Measurements from ENCODE around the gene RET.

Gene RET

DNA sequence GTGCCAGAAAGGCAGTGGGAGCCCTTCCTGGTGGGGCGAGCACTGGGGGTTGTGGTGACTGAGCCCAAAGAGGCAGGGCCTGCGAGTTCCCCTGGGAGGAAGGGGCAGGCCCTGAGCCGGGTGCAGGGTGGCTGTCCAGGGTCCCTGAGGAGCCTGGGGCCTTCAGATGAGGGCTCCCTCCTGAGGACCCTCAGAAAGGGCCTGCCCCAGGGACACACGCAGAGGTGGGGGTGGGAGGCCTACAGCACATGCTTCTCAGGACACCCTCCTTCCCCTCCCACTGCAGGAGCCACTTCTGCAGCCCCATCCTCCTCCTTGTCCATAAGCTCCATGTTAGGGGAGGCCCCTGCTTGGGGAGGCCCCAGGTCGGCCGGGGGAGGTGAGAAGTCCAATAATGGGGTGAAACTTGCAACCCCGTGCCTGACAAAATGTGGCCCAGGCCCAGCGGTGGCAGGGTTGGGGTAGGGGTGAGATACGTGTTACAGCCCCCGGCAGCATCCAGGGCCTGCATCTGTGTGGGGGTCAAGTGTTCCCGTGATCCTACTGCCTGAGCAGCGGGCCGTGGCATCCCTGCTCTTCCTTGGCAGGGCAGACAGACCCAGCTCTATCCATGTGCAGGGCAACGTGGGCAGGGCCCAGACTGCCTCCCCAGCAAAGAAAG lies 31.8 kb upstream of the RET start:
- DNase-seq (ENCODE audit: low spot score), result no peak

DNA sequence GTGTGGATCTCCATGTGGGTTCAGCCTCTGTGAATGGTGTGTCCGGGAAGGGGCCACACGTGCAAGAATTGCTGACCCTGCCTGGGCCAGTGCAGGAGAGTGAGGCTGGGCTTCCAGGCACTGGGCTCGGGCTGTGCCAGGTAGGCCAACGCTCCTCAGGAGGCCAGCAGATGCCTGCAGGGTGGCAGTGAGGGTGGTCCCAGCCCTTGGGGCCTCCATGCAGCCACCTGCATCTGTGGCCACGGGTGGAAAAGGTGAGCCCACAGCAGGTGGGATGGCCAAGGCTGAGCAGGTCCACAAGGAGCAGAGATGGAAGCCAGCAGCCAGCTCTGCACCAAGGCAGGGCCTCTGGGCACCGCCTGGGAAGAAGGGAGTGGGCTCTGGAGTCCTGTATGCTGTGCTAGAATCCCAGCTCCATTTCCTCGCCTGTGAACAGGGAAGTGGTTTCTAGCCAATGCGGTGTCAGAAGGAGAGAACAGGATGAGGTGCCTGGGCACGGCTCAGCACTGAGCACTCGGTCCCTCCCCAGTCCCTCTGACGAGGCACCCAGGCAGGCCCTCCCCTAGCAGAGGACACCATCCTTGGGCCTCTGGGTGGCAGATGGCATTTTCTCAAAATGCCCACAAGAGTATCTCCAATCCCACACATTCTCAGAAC lies 31.1 kb upstream of the RET start:
- no peak for DNase-seq (ENCODE audit: low spot score)

DNA sequence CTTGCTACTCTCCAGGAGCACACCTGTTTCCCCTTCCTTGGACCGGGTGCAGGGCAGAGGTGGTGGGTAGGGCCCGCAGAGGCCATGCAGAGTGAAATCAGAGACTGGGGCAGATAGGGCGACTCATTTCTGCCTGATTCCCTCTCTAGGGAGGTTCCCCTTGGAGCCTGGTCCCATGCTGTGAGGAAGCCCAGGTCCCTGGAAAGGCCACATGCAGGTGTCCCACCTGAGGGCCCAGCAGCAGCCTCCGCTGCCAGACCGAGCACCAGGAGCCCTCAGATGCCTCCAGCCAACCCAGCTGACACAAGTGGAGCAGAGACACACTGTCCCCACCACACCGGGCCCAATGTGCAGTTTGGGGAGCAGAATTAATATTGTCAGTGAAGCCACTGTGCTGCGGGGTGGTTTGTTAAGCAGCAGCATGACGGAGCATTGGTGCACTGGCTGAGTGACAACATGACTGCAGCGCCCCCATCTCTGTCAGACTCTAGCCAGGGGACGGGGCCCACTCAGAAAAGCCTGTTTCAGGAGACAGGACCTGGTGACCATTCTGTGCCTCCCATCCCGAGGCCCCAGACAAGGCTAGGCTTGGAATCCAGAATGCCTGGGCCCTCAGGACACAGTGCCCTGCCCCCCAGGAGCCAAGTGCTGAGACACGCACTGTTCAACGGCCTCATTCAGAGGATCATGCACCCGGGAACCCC lies 30.4 kb upstream of the RET start:
- no peak for DNase-seq (ENCODE audit: low spot score)

DNA sequence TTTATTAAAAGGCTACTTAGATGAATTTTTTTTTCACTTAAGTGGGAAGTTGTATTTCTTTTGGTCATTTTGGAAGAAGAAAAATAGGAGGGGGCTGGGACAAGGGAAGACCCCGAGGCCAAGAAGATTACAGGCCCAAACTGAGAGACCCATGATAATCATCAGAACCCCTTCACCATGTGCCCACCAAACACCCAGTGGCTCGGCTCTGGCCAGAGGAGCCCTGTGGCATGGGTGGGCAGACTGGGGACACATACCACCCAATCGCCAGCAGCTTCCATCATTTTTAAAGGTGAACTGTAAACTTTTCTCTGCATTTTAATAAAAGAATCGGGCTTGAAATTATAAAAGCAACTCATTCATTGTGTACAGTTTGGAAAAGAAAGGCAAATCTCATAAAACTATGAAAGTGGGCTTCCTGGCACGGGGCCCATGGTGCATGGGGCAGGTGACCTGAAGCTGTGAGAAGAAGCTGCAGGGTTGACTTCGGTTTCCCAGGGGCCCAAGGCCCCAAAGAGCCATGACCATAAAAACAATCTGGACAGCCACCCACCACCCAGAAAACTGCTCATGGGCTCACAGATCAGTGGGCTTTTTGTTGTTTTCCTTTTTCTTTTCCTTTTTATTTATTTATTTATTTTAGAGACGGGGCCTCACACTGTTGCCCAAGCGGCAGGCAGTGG lies 29.4 kb upstream of the RET start:
- DNase-seq (ENCODE audit: low spot score), result no peak

DNA sequence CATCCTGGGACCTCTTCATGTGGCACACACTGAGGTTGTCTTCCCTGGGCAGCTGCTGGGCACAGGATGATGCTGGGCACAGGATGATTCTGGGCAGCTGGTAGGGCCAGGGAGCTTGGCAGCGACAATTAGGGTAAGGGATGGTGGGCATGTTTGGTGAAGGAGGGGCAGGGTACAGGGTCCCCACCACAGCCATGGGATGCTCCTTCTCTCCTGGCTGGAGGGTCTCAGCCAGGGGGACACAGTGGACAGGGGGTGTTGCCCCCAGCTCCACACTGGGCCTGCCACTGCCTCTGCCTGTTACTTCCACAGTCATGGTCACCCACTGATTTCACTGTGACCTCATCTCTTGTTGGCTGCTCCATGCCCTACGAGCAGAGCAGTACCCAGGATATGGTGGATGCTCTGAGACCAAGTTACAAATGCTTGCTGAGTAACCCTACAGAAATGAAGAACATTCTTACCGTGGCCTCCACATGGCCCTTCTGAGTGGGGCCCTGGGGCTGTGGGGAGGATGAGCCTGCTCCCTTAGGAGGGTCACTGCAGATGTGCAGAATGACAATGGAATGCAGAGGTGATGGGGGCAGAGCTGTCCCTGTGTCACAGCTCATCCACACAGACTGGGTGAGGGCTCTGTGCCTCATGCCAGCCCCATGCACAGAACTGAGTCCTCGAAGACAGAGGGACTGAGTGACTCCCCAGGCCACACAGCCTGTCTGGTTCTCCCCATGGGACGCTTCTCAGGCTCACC lies 28.4 kb upstream of the RET start:
- no peak for DNase-seq (ENCODE audit: low spot score)

DNA sequence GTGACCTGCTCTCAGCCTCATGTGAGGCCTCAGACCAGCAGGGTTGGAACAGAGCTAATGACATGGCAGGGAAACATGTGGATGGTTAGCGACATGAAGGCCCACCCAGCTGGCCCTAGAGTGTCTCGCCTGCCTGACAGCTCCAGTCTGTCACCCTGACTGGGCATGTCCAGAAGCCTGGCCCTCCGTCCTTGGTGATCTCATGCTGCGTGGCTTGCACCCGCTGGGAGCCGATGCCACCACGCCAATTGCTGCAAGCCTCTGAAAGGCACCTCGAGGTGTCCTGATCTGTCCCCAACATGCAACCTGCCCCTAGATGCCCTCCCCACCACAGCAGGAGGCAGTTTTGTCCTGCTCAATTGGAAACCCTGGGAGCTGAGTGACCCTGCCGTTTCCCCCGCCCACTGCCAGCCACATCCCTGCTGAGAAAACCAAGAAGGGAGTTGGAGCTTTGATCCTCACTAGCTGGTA lies 27.8 kb upstream of the RET start:
- DNase-seq (ENCODE audit: low spot score), result no peak

DNA sequence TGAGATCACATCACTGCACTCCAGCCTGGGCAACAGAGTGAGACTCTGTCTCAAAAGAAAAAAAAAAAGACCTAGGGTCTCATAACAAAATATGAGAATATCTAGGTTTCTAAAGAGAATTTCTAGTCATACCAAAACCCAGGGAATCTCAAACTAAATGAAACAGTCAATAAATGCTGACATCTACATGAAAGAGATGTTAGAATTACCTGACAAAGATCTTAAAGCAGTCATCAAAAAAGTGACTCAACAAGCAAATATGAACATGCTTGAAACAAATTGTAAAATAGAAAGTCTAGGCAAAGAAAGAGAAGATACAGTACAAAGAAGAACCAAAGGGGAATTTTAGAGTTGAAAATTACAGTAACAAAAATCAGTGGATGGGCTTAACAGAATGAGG lies 26.9 kb upstream of the RET start:
- no peak for DNase-seq (ENCODE audit: low spot score)

DNA sequence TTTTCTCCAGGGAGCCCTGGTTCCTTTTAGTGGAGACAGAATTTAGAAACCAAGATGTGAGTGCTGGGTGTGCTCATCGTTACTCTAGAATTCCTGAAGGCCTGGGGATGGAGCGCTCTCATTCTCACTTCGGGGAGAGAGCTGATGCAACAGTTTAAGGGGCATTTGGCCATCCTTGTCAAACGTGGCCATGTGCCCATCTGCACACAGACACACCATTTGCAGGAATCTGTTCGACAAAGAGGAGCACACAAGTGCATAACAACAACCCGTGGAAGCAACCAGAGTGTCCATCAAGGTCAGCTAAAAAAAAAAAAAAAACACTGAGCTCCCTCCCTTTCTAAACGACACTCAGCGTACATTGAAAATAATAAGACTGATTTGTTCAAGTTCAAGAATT lies 23.0 kb upstream of the RET start:
- DNase-seq (ENCODE audit: low spot score), result no peak

DNA sequence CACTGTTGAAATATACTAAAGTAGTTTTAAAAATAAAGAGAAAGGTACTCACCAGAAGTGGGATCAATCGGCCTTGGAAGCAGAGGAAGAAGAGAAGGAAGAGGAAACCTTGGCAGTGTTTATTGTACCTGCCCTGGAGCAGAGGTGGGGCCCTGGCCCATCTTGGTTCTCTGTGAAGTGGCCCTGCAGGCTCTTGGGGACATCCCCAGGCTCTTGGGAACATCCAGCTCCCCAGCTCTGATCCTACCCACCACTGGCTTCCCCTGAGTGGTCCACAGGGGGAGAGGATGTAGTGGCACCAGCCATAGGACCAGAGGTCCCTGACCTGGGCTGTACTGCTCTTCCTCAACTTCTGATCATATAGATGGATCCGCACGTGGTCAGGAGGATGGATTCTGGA lies 22.3 kb upstream of the RET start:
- DNase-seq (ENCODE audit: low spot score), result no peak

DNA sequence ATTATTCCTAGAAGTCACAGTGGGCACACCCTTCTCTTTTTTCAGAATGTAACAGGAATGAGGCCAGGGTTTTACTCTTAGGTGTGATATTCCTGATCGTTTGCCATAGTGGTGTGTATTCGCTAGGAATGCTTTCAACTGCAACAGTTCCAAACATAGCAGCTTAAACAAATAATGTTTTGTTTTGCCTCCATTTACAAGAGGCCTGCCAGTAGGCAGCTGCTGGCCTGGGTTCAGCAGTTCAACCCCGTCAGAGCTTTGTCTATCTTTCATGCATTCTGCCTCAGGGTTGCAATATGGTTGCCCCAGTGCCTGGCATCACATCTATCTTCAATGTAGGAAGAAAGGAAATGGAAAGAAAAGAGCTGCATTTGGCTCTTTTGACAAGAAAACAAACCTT lies 21.7 kb upstream of the RET start:
- DNase-seq (ENCODE audit: low spot score), result no peak

DNA sequence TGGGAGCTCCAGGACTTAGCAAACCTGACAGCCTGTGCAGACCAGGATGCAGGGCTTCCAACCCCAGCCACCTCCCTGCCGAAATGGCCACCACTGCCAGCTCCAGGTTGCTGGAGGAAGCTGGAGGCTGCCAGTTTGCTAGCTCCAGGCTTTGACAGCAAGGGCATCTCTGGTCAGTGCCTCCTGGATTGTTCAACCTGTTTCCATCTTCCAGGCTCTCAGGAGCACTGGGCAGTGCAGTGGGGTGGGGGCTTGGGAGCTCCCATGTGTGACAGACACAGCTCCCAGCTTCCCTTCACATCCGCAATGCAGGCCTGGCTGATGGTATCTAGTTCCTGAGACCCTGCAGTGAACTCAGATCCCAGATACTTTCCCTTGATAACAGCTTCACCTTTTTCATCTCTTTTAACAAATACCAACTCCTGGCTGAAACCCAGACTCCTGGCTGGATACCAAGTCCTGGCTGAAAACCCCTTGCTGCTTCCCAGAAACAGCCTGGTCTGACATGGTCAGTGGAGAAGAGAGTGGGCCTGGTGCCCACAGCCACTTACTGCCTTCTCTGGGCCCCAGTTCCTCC lies 20.8 kb upstream of the RET start:
- DNase-seq (ENCODE audit: low spot score), result no peak

DNA sequence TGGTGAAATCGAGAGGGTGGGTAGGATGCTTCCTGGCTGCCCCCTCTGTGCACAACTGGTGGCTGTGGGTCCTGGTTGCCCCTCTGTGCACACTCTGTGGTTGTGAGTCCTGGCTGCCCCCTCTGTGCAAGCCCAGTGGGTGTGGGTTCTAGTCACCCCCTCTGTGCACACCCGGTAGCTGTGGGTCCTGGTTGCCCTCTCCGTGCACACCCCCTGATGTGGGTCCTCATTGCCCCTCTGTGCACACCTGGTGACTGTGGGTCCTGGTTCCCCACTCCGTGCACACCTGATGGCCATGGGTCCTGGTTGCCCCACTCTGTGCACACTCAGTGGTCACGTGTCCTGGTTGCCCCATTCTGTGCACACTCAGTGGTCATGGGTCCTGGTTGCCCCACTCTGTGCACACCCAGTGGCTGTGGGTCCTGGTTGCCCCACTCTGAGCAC lies 20.3 kb upstream of the RET start:
- DNase-seq (ENCODE audit: low spot score), result no peak

DNA sequence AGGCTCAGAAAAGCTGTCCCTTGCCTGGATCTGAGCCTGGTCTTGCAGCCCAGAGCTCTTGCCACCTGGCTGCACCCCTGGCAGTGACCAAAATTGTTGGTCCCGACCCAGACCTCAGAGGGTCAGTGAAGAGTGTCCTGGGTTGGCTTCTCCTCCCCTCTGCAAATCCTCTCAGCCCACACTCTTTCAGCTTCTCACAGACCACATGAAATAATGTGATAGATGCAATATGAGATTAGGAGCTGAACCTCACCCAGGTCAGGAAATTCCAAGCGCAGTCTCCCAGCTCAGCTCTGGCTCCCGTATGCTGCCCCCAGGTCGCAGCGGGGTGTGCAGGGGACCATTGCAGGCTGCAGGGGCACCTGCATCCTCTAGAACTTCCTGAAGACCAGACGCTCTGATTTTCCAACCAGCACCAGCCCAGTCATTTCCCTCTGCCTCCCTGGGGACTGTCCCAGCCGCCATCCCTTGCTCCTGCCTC lies 19.6 kb upstream of the RET start:
- DNase-seq (ENCODE audit: low spot score), result no peak

DNA sequence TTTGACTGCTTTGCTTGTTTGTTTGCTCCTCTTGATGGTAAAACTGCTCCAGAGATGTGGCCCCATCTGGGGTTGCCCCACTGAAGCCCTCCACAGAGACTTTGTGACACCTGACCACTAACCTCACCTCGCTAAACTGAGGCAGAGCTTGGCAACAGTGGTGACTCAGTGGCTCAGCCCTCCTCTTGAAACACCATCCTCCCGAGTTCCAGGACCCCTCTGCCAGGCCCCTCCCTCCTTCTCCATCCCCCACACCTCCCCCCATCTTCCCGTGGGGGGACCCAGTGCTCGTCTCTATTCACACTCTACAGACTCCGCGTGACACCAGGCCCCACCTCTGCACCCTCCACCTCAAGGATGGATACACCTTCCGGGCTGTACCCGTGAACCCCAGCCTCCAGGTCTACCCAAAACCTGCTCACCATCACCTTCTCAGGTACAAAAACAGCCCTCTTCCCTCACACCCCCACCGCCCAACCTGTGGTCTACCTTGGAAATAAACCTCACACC lies 19.0 kb upstream of the RET start:
- DNase-seq (ENCODE audit: low spot score), result no peak

DNA sequence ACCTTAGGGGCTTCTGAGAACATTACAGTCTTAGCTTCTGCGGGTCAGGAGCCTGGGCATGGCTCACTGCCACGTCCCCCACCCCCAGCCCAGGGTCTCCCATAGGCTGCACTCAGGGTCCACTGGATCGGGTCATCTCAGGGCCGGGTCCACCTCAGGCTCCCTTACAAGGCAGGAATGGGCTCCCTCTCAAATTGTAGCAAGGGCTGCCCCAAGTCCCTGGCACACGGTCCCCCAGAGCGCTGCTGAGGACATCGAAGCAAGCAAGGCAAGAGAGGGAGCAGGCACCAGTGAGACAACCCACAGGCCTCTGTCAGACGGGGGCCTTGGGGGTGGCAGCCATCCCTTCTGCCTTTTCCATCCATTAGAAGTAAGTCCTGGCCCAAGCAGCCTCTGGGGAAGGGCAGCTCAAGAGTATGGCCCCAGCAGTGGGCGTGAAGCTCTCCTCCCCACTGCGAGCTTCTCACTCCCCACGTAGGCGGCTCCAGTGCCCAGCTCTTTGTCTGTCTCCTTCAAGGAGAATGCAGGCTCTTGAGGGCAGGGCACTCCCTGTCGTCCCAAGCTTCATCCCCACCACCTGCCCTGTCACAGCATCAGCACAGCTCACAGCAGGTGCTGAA lies 18.0 kb upstream of the RET start:
- no peak for DNase-seq (ENCODE audit: low spot score)

DNA sequence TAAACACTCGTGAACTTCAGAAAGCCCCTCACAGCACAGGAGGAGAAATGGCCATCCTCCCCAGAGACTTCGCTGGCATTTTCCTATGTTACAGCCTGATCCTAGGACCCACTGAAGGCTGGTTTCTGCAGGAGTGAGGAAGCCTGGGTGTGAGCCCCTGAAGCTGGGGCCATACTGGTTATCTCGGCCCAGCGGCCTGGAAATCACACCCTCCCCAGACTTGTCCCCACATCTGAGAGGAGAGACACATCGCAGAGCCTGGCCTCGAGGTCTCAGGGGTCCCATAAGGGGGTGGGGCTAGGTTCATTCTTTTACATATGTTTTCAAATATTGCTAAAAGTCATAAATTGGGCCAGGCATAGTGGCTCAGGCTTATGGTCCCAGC lies 17.5 kb upstream of the RET start:
- no peak for DNase-seq (ENCODE audit: low spot score)

DNA sequence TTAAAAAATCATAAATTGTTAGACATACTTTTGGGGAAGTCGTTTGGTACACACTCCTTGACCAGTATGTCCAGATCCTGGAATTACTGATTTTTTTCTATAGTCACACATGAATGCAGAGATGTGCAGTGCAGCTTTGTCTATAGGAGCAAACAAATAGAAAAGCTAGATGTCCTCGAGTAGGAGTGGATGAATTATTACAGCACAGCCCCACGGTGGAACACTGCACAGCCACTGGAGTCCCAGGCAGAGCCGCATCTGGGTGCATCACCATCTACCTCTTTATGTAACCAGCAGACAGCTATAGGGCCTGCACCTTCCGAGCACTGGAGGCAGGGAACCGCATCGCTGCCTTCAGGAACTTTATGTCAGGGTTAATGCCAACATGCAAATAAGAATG lies 17.0 kb upstream of the RET start:
- DNase-seq (ENCODE audit: low spot score), result no peak

DNA sequence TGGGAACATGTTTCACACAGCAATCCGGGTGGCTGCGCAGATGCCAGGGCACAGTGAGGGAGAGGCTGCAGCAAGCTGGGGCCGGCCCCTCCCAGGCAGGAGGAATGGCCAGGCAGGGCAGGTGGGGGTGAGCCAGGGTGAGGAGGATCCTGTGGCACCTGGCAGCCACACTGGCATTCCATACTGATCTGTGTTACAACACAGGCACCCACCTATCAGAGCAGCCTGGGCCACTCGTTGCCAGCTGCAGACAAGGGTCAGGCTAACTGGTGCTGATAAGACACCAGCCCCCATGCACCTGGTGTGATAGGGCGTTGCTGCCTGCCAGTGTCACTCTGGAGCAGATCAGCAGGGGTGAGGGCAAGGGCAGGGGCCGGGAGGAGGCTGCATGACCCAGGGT lies 16.6 kb upstream of the RET start:
- no peak for DNase-seq (ENCODE audit: low spot score)

DNA sequence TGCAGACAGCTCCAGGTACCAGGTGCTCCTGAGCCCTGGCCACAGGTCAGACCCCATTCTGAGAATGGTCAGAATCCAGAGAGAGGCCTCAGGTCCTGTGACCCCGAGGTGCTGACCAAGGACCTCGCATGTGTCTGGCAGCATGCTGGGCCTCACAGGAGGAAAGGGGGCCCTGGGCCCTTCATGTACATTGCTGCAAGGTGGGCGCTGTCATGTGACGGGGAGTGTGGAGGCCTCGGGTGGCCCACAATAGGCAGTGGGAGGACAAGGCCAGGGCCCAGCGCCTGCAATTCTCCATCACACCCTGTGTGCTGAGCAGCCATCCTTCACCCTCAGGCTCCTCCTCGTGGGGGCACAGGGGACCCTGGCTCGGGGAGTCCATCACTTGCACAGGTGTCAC lies 15.5 kb upstream of the RET start:
- DNase-seq (ENCODE audit: low spot score), result no peak

DNA sequence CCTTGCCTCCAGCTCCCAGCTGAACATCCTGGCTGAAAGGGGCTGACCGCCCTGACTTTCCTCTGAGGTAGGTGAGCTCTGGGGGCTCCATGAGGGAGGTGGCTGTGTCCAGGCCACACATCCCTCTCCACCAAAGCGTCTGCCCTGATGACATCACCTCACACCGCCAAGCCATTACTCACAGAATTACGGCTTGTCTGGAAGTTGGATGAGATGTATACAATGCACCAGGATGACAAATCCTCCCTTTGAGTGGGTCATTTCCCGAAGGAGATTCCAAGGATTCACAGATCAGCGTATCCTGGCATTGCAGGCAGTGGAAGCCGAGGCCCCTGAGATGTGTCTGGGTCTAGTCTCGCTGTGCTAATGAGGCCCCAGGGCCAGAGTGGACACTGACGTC lies 15.1 kb upstream of the RET start:
- no peak for DNase-seq (ENCODE audit: low spot score)
